Colon (tissue), 2 donors: ENCODE measurements around the gene FAM50B.

ENCODE experiments used
- FAIRE-seq: peaks from 2 replicates; lab custom pipeline; 2012; peaks lifted over from hg19 to GRCh38; lab: Jason Lieb, UNC
- donor health status: control.
- donor health status: control.

FAM50B gene

GRCh38 chr6:3895312-3895653, 46.1 kb downstream of the FAM50B start:
- no peak for FAIRE-seq

GRCh38 chr6:3895805-3896204, 46.6 kb downstream of the FAM50B start:
- no peak for FAIRE-seq

- FAIRE-seq = no peak
These were observed 49.3 kb downstream of the FAM50B start for GRCh38 chr6:3898265-3898994.

GRCh38 chr6:3899061-3899460, 49.9 kb downstream of the FAM50B start:
- FAIRE-seq = no peak

- FAIRE-seq = no peak
These were observed 50.8 kb downstream of the FAM50B start for GRCh38 chr6:3899970-3900439.
